Dermis microvascular lymphatic vessel endothelial cell (primary cell): ENCODE data around the gene ATP2A1. TPM values are rescaled to one million over a fixed set of nuclear protein-coding genes. Genes with fewer than 3 reads are reported as not detected.
"Not testable (repeated sequence)": the region's sequence is repeated elsewhere in the genome, so short reads cannot be mapped to it uniquely, and the experiment has no call there.

Experiments used
- DNase-seq, 2 donors: peaks; one replicate each; pipeline versions ENCODE4 v3.0.0 to v3.0.0-alpha.2; 2010; ENCODE audit warnings: low read depth in 2 of 2
- total RNA-seq: library from RNA; depleted of rRNA; stranded (reverse); fragments of >200 nt; gene quantifications from 2 replicates; pipeline ENCODE4 v1.2.1, GENCODE V29; 2014

Gene ATP2A1
- total RNA-seq, 1 donor from 2014 or later, result 0.13 TPM

GRCh38 chr16:28881565-28881964 is 3.3 kb downstream of the ATP2A1 start:
- DNase-seq, result not testable (repeated sequence)

- DNase-seq, result no peak
Observed at GRCh38 chr16:28882551-28883160, 4.4 kb downstream of the ATP2A1 start.

GRCh38 chr16:28883221-28883996 is 5.1 kb downstream of the ATP2A1 start:
- DNase-seq, result no peak

GRCh38 chr16:28884045-28884444 is 5.8 kb downstream of the ATP2A1 start:
- DNase-seq, result no peak

- no peak for DNase-seq
Observed at GRCh38 chr16:28886945-28887344, 8.7 kb downstream of the ATP2A1 start.

GRCh38 chr16:28890355-28890754 is 12.1 kb downstream of the ATP2A1 start:
- DNase-seq, result not testable (repeated sequence)

- DNase-seq, result no peak
Observed at GRCh38 chr16:28891964-28892890, 13.9 kb downstream of the ATP2A1 start.

- no peak for DNase-seq
Observed at GRCh38 chr16:28893291-28893690, 15.0 kb downstream of the ATP2A1 start.

GRCh38 chr16:28895609-28896008 is 17.3 kb downstream of the ATP2A1 start:
- DNase-seq, result no peak

GRCh38 chr16:28897826-28898225 is 19.5 kb downstream of the ATP2A1 start:
- DNase-seq, result no peak

- DNase-seq, result no peak
Observed at GRCh38 chr16:28898266-28898665, 20.0 kb downstream of the ATP2A1 start.

- no peak for DNase-seq
Observed at GRCh38 chr16:28898942-28899341, 20.7 kb downstream of the ATP2A1 start.

- DNase-seq, result no peak
Observed at GRCh38 chr16:28899882-28900590, 21.7 kb downstream of the ATP2A1 start.

GRCh38 chr16:28900601-28901000 is 22.3 kb downstream of the ATP2A1 start:
- DNase-seq, result no peak

GRCh38 chr16:28901862-28902261 is 23.6 kb downstream of the ATP2A1 start:
- no peak for DNase-seq

GRCh38 chr16:28902909-28903308 is 24.6 kb downstream of the ATP2A1 start:
- DNase-seq, result no peak

- no peak for DNase-seq
Observed at GRCh38 chr16:28903344-28904042, 25.2 kb downstream of the ATP2A1 start.

GRCh38 chr16:28904363-28904762 is 26.1 kb downstream of the ATP2A1 start:
- DNase-seq, result no peak

GRCh38 chr16:28904828-28905227 is 26.5 kb downstream of the ATP2A1 start:
- DNase-seq, result no peak

- no peak for DNase-seq
Observed at GRCh38 chr16:28905229-28905754, 27.0 kb downstream of the ATP2A1 start.
